Measurements from ENCODE around the gene LRRC58. TPM values are rescaled to one million over a fixed set of nuclear protein-coding genes. Genes with fewer than 3 reads are reported as not detected.
"Not testable (repeated sequence)": the region's sequence is repeated elsewhere in the genome, so short reads cannot be mapped to it uniquely, and the experiment has no call there.

LRRC58 gene
- 25.8 and 50.5 TPM in 2 replicates for total RNA-seq (2014; rRNA removed; shearing (Covaris generic); ENCODE audit: low replicate concordance)

DNA sequence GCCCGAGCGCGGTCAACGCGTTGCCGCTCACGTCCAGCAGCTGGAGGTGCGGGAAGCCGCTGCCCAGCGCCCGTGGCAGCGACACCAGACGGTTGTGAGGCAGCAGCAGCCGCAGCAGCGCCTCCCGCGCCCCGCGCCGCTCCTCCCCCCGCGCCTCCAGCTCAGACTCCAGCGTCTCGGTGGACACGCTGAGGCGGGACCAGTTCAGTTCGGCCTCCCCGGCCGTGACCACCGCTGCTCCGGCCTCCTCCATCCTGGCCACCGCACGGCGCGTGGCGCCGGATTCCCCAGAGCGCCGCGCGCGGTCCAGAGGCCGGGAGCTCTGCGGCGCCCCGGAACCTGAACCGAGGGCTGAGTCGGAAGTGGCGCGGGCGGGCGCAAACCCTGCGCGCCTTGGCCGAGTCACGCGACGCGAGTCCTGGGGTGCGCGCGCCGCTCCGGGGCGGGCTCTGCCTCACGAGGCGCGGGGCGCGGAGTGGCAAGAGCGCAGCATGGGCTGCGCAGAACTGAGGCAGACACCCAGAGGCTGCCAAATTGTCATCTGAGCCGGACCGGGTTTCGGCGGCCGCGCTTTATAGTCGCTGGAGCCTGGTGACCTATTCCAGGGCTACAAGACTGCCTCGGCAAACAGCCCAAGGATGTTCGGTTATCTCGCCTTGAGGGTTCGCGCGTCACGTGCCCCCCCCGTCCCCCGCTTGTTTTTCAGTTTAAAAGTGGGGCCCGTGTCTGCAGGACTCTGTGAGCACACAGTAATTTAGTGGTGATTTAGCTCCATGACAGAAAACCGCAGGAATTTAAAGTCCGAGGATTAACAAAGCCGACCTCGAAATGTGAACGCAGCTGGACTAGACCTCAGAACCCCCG, at the start of gene LRRC58:
Gene LRRC58 (minus strand): TSS at position 364 of the 864 bp plus-strand sequence. CDS start 111 bp downstream, at position 253.
- Histone ChIP-seq H3K9ac (ENCODE audit: low read length) (peak within 1 kb of the TSS; percentile 82), H3K4me3 (ENCODE audit: low read length) (peak within 1 kb of the TSS; percentile 83), H3K4me1 (ENCODE audit: low read length) (peaks cover 27% of the 10 kb centered on the region), H3K9me3 (ENCODE audit: low read length) (no peaks in the 10 kb centered on the region), H3K4me2 (ENCODE audit: low read depth, low read length, poor library complexity, severe bottlenecking) (peak within 1 kb of the TSS; percentile 91), H3K27ac (ENCODE audit: low read length) (peak within 1 kb of the TSS; percentile 70), H3K27me3 (ENCODE audit: low read length) (no peaks in the 10 kb centered on the region), H2AFZ (ENCODE audit: low read length) (peak within 1 kb of the TSS; percentile 78), H4K20me1 (ENCODE audit: insufficient read depth, low read depth, low read length) (peaks cover 5% of the 10 kb centered on the region; the same call in 1 of the 2 replicates), H3K79me2 (ENCODE audit: low read length) (peaks cover 50% of the 10 kb centered on the region), H3K9me2 (replicated peaks; ENCODE audit: insufficient read depth, low read length) (no peaks in the 10 kb centered on the region), H3K36me3 (ENCODE audit: insufficient read depth, low read length) (peaks cover 29% of the 10 kb centered on the region)
- DNase-seq, result peak; percentile 98

DNA sequence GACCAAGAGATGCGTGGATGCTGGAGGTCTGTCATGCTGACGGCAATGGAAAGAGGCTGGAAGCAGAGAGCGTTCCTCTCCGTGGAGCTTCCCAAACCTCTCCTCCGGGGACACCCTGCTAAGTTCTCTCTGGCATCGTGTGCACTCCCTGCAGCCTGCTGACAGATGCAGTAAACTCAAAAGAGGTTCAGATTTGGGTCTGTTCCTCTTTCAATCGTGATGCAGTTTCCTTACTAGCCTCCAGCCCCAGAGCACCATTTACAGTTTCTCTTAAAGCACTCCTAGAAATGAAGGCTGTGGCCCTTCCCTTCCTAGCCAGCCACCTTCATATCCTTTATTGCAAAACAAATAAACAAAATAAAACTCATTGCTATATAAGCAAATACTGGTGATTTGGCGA, 47.3 kb upstream of the LRRC58 start:
- no peaks in the 10 kb centered on the region for H3K79me2 ChIP-seq (ENCODE audit: low read length)
- H3K27me3 ChIP-seq (ENCODE audit: low read length), result no peaks in the 10 kb centered on the region
- no peaks in the 10 kb centered on the region for H3K9me3 ChIP-seq (ENCODE audit: low read length)
- H3K4me3 ChIP-seq (ENCODE audit: low read length), result peak overlapping the region; percentile 17; the same call in 1 of the 2 replicates
- DNase-seq, result peak; percentile 68
- H3K27ac ChIP-seq (ENCODE audit: low read length), result peak overlapping the region; percentile 56
- peak overlapping the region; percentile 34; the same call in 1 of the 2 replicates for H2AFZ ChIP-seq (ENCODE audit: low read length)
- H3K4me2 ChIP-seq (ENCODE audit: low read depth, low read length, poor library complexity, severe bottlenecking), result peak overlapping the region; percentile 51
- no peaks in the 10 kb centered on the region for H3K36me3 ChIP-seq (ENCODE audit: insufficient read depth, low read length)
- H4K20me1 ChIP-seq (ENCODE audit: insufficient read depth, low read depth, low read length), result no peaks in the 10 kb centered on the region
- peaks cover 58% of the 10 kb centered on the region for H3K4me1 ChIP-seq (ENCODE audit: low read length)
- H3K9me2 ChIP-seq (replicated peaks; ENCODE audit: insufficient read depth, low read length), result no peaks in the 10 kb centered on the region
- peak overlapping the region; percentile 25; the same call in 1 of the 2 replicates for H3K9ac ChIP-seq (ENCODE audit: low read length)

DNA sequence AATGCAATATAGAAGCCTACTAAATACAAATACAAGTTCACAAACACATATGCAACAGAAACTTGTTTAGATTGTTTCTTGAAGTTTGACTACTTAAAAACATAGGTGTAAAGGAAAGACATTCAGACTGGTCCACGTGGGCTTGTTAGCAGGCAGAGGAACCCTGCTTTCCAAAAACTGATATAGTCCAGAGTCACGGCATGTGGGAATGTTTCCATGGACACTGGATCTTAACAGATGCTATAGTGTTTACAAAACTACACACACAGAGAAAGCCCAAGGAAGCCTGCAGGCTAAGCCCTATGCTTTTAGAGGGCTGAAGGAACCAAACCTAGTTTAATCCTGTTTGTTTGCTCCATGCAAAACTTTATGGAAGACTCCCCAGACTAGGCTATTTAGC, 45.2 kb upstream of the LRRC58 start:
- H3K27ac ChIP-seq (ENCODE audit: low read length), result no peak overlapping the region
- no peaks in the 10 kb centered on the region for H3K9me2 ChIP-seq (replicated peaks; ENCODE audit: insufficient read depth, low read length)
- H3K9ac ChIP-seq (ENCODE audit: low read length), result no peak overlapping the region
- no peaks in the 10 kb centered on the region for H3K27me3 ChIP-seq (ENCODE audit: low read length)
- no peaks in the 10 kb centered on the region for H3K79me2 ChIP-seq (ENCODE audit: low read length)
- H3K36me3 ChIP-seq (ENCODE audit: insufficient read depth, low read length), result no peaks in the 10 kb centered on the region
- no peaks in the 10 kb centered on the region for H4K20me1 ChIP-seq (ENCODE audit: insufficient read depth, low read depth, low read length)
- no peak overlapping the region for H3K4me2 ChIP-seq (ENCODE audit: low read depth, low read length, poor library complexity, severe bottlenecking)
- H3K9me3 ChIP-seq (ENCODE audit: low read length), result no peaks in the 10 kb centered on the region
- no peak for DNase-seq
- H2AFZ ChIP-seq (ENCODE audit: low read length), result no peak overlapping the region
- H3K4me1 ChIP-seq (ENCODE audit: low read length), result peaks cover 41% of the 10 kb centered on the region
- no peak overlapping the region for H3K4me3 ChIP-seq (ENCODE audit: low read length)

DNA sequence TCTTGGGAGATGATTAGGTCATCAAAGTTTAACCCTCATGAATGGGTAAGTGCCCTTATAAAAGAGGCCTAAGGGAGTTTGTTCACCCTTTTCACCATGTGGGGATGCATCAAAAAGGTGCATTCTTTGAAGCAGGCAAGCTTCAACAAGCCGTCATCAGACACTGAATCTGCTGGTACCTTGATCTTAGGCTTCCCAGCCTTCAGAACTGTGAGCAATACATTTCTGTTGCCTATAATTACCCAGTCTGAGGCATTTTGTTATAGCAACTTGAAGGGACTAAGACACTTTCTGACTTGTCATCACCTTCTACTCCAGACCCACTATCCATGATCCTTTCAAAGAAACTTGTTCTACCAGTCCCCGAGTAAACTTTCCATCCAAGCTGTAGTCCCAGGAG, 44.6 kb upstream of the LRRC58 start:
- Histone ChIP-seq H3K79me2 (ENCODE audit: low read length) (no peaks in the 10 kb centered on the region), H3K9me3 (ENCODE audit: low read length) (no peaks in the 10 kb centered on the region), H3K36me3 (ENCODE audit: insufficient read depth, low read length) (no peaks in the 10 kb centered on the region), H2AFZ (ENCODE audit: low read length) (no peak overlapping the region), H3K27ac (ENCODE audit: low read length) (no peak overlapping the region), H3K9me2 (replicated peaks; ENCODE audit: insufficient read depth, low read length) (no peaks in the 10 kb centered on the region), H3K4me2 (ENCODE audit: low read depth, low read length, poor library complexity, severe bottlenecking) (no peak overlapping the region), H3K4me1 (ENCODE audit: low read length) (peaks cover 35% of the 10 kb centered on the region), H4K20me1 (ENCODE audit: insufficient read depth, low read depth, low read length) (no peaks in the 10 kb centered on the region), H3K27me3 (ENCODE audit: low read length) (no peaks in the 10 kb centered on the region), H3K4me3 (ENCODE audit: low read length) (no peak overlapping the region), H3K9ac (ENCODE audit: low read length) (no peak overlapping the region)
- no peak for DNase-seq

DNA sequence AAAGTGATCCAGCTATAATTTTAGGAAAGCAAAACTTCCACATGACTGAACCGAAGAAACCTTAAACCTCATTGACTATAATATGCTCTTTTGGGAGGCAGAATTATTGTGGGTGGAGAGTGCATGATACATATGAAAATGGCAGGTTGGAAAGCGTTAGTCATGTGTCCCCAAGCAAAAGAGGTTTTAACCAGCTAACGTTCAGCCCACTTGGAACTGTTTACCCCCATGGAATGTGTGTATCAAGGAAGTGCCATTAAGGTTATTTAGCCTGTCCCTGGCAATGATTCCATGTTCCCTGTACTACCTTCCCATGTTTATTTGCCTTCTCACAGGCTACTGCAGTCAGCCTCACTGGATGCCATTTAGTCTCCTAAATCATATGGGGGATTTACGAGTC, 44.1 kb upstream of the LRRC58 start:
- no peak overlapping the region for H3K9ac ChIP-seq (ENCODE audit: low read length)
- no peak overlapping the region for H3K27ac ChIP-seq (ENCODE audit: low read length)
- no peaks in the 10 kb centered on the region for H4K20me1 ChIP-seq (ENCODE audit: insufficient read depth, low read depth, low read length)
- DNase-seq, result no peak
- peaks cover 30% of the 10 kb centered on the region for H3K4me1 ChIP-seq (ENCODE audit: low read length)
- H3K9me3 ChIP-seq (ENCODE audit: low read length), result no peaks in the 10 kb centered on the region
- no peak overlapping the region for H3K4me2 ChIP-seq (ENCODE audit: low read depth, low read length, poor library complexity, severe bottlenecking)
- H3K9me2 ChIP-seq (replicated peaks; ENCODE audit: insufficient read depth, low read length), result no peaks in the 10 kb centered on the region
- H3K36me3 ChIP-seq (ENCODE audit: insufficient read depth, low read length), result no peaks in the 10 kb centered on the region
- H3K27me3 ChIP-seq (ENCODE audit: low read length), result no peaks in the 10 kb centered on the region
- H3K4me3 ChIP-seq (ENCODE audit: low read length), result no peak overlapping the region
- H3K79me2 ChIP-seq (ENCODE audit: low read length), result no peaks in the 10 kb centered on the region
- no peak overlapping the region for H2AFZ ChIP-seq (ENCODE audit: low read length)

DNA sequence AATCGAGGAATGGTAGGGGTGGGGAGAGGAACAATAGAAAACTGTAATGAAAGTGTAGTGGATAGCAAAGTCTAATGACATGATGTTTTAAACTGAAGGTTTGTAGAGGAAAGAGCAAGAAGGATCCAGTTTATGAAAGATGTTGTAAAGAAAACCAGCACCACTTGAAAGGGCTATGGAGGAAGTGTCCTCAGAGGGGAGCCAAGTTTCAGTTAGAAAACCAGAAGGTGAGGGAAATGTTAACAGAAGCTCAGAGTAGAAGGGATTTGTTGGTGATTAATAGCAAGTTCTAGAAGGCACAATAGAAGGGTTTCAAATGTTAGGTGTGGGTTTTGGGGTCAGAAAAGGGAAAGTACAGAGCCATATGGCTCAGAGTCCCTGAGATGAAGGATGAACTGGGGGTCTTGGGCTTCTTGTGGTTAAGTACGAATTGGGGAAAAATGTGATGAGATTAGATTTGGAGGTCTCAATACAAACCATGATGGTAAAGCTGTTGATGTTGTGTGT, 33.8 kb upstream of the LRRC58 start:
- H3K27ac ChIP-seq (ENCODE audit: low read length), result no peak overlapping the region
- H3K4me1 ChIP-seq (ENCODE audit: low read length), result no peaks in the 10 kb centered on the region
- no peaks in the 10 kb centered on the region for H3K27me3 ChIP-seq (ENCODE audit: low read length)
- H4K20me1 ChIP-seq (ENCODE audit: insufficient read depth, low read depth, low read length), result no peaks in the 10 kb centered on the region
- H3K9me2 ChIP-seq (replicated peaks; ENCODE audit: insufficient read depth, low read length), result no peaks in the 10 kb centered on the region
- H3K36me3 ChIP-seq (ENCODE audit: insufficient read depth, low read length), result no peaks in the 10 kb centered on the region
- DNase-seq, result no peak
- H3K79me2 ChIP-seq (ENCODE audit: low read length), result no peaks in the 10 kb centered on the region
- H2AFZ ChIP-seq (ENCODE audit: low read length), result no peak overlapping the region
- no peak overlapping the region for H3K9ac ChIP-seq (ENCODE audit: low read length)
- H3K4me2 ChIP-seq (ENCODE audit: low read depth, low read length, poor library complexity, severe bottlenecking), result no peak overlapping the region
- no peak overlapping the region for H3K4me3 ChIP-seq (ENCODE audit: low read length)
- H3K9me3 ChIP-seq (ENCODE audit: low read length), result no peaks in the 10 kb centered on the region

DNA sequence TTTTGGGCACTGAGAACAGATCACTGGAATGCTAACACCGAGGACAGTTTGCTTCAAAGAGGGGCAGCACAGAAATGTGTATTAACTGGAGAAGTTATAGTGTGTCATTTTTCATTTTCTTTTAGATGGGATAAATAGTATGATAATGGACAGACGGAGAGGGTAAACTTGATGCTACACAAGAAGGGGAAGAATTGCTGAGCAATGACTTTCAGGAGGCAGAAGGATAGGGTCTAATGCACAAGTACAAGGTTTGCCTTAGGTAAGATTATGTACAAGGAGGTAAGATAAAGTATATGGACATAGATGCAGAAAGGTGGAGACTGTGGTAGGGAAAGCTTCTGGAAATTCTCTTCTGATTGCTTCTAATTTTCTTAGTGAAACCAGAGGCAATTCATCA, 32.3 kb upstream of the LRRC58 start:
- no peak overlapping the region for H2AFZ ChIP-seq (ENCODE audit: low read length)
- H3K36me3 ChIP-seq (ENCODE audit: insufficient read depth, low read length), result no peaks in the 10 kb centered on the region
- DNase-seq, result no peak
- H3K4me2 ChIP-seq (ENCODE audit: low read depth, low read length, poor library complexity, severe bottlenecking), result no peak overlapping the region
- no peaks in the 10 kb centered on the region for H3K9me3 ChIP-seq (ENCODE audit: low read length)
- no peak overlapping the region for H3K27ac ChIP-seq (ENCODE audit: low read length)
- H3K9me2 ChIP-seq (replicated peaks; ENCODE audit: insufficient read depth, low read length), result no peaks in the 10 kb centered on the region
- H3K4me3 ChIP-seq (ENCODE audit: low read length), result no peak overlapping the region
- no peaks in the 10 kb centered on the region for H3K79me2 ChIP-seq (ENCODE audit: low read length)
- no peaks in the 10 kb centered on the region for H3K27me3 ChIP-seq (ENCODE audit: low read length)
- no peaks in the 10 kb centered on the region for H4K20me1 ChIP-seq (ENCODE audit: insufficient read depth, low read depth, low read length)
- no peak overlapping the region for H3K9ac ChIP-seq (ENCODE audit: low read length)
- H3K4me1 ChIP-seq (ENCODE audit: low read length), result no peaks in the 10 kb centered on the region

DNA sequence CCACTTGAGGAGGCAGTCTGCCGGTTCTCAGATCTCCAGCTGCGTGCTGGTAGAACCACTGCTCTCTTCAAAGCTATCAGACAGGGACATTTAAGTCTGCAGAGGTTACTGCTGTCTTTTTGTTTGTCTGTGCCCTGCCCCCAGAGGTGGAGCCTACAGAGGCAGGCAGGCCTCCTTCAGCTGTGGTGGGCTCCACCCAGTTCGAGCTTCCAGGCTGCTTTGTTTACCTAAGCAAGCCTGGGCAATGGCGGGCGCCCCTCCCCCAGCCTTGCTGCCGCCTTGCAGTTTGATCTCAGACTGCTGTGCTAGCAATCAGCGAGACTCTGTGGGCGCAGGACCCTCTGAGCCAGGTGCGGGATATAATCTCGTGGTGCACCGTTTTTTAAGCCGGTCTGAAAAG, 28.8 kb upstream of the LRRC58 start:
- H3K4me1 ChIP-seq (ENCODE audit: low read length); H3K9ac ChIP-seq (ENCODE audit: low read length); H4K20me1 ChIP-seq (ENCODE audit: insufficient read depth, low read depth, low read length); DNase-seq; H3K27me3 ChIP-seq (ENCODE audit: low read length); H3K4me2 ChIP-seq (ENCODE audit: low read depth, low read length, poor library complexity, severe bottlenecking); H3K9me3 ChIP-seq (ENCODE audit: low read length); H2AFZ ChIP-seq (ENCODE audit: low read length); H3K27ac ChIP-seq (ENCODE audit: low read length); H3K79me2 ChIP-seq (ENCODE audit: low read length); H3K36me3 ChIP-seq (ENCODE audit: insufficient read depth, low read length); H3K4me3 ChIP-seq (ENCODE audit: low read length); H3K9me2 ChIP-seq (replicated peaks; ENCODE audit: insufficient read depth, low read length): not testable (repeated sequence)
